Osteocyte (in vitro differentiated cells): Measurements from ENCODE around the gene SIN3B. TPM values are rescaled to one million over a fixed set of nuclear protein-coding genes. Genes with fewer than 3 reads are reported as not detected.

ENCODE experiments used
- DNase-seq: peaks from one replicate; pipeline ENCODE4 v3.0.0; 2021; ENCODE audit warnings: mixed read lengths; ENCODE audit not compliant: unreplicated experiment; ENCODE audit errors: extremely low spot score
- H3K27ac Mint-ChIP-seq: one replicate; pipeline ENCODE4 v1.8.0; 2021; ENCODE audit warnings: mild to moderate bottlenecking, mixed read lengths; ENCODE audit not compliant: unreplicated experiment
- H3K27me3 Mint-ChIP-seq: one replicate; pipeline ENCODE4 v1.8.0; 2021; ENCODE audit warnings: mixed read lengths; ENCODE audit not compliant: unreplicated experiment
- H3K36me3 Mint-ChIP-seq: one replicate; pipeline ENCODE4 v1.8.0; 2021; ENCODE audit warnings: mixed read lengths; ENCODE audit not compliant: unreplicated experiment
- H3K4me1 Mint-ChIP-seq: one replicate; pipeline ENCODE4 v1.8.0; 2021; ENCODE audit warnings: mixed read lengths; ENCODE audit not compliant: unreplicated experiment
- H3K4me3 Mint-ChIP-seq: one replicate; pipeline ENCODE4 v1.8.0; 2021; ENCODE audit warnings: mild to moderate bottlenecking, moderate library complexity, mixed read lengths; ENCODE audit not compliant: unreplicated experiment
- H3K9me3 Mint-ChIP-seq: one replicate; pipeline ENCODE4 v1.8.0; 2021; ENCODE audit warnings: mixed read lengths; ENCODE audit not compliant: unreplicated experiment
- CTCF ChIP-seq: fragments of 200-600 bp; sonication (generic); IDR thresholded peaks from 2 replicates; pipeline ENCODE4 v1.5.0; 2021; ENCODE audit warnings: antibody characterized with exemption, mild to moderate bottlenecking, moderate library complexity
- total RNA-seq: library from RNA; stranded (reverse); gene quantifications from 2 replicates; pipeline ENCODE4 v1.2.1, GENCODE V29; 2021

The SIN3B gene
- total RNA-seq, 1 donor from 2014 or later, result 80.0 TPM

DNA sequence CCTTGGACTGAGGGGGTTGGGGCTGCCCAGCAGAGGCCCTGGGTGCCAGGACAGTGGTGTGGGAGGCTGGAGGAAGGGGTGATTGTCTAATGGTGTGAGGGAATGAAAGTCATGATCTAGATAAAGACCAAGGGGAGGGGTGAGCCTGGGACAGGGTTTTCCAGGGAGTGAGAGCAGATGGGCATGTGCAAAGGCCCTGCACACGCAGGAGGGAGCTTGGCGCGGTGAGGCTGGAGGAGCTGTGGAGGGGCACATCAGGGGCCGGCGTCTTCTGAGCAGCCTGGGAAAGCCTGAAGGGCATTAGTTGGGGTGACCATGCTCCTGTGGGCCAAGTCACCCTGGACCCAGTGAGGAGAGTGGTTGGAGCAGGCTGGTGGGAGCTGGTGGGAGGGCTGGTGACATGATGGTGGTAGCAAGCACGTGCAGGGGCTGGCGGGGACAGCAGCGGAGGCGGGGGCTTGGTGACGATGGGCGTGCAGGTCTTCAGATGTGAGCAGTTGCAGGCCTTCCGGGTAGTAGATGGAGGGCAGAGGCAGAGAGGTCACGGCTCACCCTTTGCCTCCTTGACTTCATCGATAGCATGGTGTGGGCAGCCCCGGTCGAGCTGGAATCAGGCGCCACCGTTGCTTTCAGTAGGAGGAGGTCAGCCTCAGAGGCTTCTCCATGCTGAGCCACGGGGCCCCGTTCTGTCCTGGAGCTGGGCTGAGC is 39.4 kb downstream of the SIN3B start:
- Mint-ChIP-seq H3K4me3 (no peak overlapping the region), H3K9me3 (no peaks in the 10 kb centered on the region), H3K4me1 (peaks cover 1% of the 10 kb centered on the region), H3K27me3 (no peaks in the 10 kb centered on the region), H3K27ac (no peak overlapping the region), H3K36me3 (peaks cover 39% of the 10 kb centered on the region)
- DNase-seq, result no peak
- no peak for TF ChIP-seq CTCF

DNA sequence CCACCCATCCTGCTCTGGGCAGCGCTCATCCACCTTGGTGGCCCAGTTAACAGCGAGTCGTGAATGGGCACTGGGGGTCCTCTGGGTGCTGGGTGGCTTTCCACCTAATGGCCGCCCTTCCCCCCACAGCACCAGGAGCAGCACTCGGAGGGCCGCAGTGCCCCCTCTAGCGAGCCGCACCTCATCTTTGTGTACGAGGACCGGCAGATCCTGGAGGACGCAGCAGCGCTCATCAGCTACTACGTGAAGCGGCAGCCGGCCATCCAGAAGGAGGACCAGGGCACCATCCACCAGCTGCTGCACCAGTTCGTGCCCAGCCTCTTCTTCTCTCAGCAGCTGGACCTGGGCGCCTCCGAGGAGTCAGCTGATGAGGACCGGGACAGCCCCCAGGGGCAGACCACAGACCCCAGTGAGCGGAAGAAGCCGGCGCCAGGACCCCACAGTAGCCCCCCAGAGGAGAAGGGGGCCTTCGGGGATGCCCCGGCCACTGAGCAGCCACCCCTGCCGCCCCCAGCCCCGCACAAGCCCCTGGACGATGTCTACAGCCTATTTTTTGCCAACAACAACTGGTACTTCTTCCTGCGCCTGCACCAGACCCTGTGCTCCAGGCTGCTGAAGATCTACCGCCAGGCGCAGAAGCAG is 40.3 kb downstream of the SIN3B start:
- peaks cover 4% of the 10 kb centered on the region for H3K4me1 Mint-ChIP-seq
- no peak for DNase-seq
- H3K9me3 Mint-ChIP-seq, result no peaks in the 10 kb centered on the region
- peaks cover 45% of the 10 kb centered on the region for H3K36me3 Mint-ChIP-seq
- H3K27ac Mint-ChIP-seq, result no peak overlapping the region
- H3K4me3 Mint-ChIP-seq, result no peak overlapping the region
- TF ChIP-seq CTCF, result no peak
- no peaks in the 10 kb centered on the region for H3K27me3 Mint-ChIP-seq

DNA sequence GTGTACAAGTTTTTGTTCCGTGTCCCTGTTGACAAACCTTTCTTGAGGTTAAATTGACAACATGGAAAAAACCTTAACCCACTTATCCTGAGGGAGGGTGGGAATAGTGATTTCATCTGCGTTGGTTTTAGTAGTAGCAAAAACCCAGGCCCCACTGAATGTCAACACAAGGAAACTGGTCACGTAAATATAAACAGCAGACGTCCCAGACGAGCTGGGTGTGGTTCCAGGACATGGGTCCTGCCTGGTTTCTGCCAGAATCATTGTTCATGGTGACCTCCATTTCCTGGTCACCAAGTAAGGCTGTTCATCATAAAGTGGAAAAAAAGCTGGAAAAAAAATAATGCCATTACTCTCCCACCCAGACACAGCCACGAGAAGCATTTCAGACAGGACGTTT is 42.7 kb downstream of the SIN3B start:
- H3K4me3 Mint-ChIP-seq, result no peak overlapping the region
- DNase-seq, result no peak
- H3K9me3 Mint-ChIP-seq, result no peaks in the 10 kb centered on the region
- no peaks in the 10 kb centered on the region for H3K27me3 Mint-ChIP-seq
- peaks cover 6% of the 10 kb centered on the region for H3K4me1 Mint-ChIP-seq
- no peak for TF ChIP-seq CTCF
- peaks cover 45% of the 10 kb centered on the region for H3K36me3 Mint-ChIP-seq
- no peak overlapping the region for H3K27ac Mint-ChIP-seq

DNA sequence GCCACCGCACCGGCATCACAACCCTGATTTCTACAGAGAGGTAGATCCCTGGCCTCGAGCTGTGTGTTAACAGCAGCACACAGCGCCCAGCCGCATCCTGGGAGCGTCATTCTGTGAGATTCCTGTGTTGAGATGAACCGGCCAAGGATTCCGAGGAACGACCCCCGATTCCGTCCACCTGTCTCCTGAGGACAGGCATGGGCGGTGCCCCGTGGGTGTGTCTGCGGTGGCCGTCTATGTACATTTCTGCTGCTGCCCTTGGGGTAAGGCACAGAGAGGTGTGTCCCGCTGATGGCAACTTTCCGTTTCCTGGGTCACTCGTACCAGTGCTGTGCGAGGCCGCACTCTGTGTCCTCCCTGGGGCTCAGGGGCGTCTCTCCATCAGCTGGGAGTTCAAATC is 43.5 kb downstream of the SIN3B start:
- Mint-ChIP-seq H3K36me3 (peaks cover 47% of the 10 kb centered on the region), H3K4me1 (peaks cover 6% of the 10 kb centered on the region), H3K27me3 (no peaks in the 10 kb centered on the region), H3K9me3 (no peaks in the 10 kb centered on the region), H3K27ac (no peak overlapping the region), H3K4me3 (no peak overlapping the region)
- no peak for DNase-seq
- no peak for TF ChIP-seq CTCF

DNA sequence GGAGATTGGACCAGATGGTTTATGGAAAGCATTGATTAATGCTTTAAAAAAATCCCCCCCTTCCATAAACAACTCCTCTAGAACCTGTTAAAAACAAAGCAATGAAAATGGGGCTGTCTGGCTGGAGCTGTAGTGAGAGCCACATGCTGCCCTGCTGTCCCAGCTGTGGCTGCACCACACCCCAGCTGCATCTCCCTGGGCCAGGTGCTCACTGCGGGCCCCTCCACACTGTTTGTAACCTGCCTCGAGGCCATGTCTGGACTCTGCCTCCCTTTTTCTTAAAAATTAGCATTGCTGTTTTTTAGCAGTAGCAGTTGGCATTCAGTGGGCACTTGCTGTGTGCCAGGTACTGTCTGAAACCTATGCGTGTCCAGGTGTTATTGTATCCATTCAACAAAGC is 44.4 kb downstream of the SIN3B start:
- H3K9me3 Mint-ChIP-seq, result no peaks in the 10 kb centered on the region
- H3K27ac Mint-ChIP-seq, result peak overlapping the region; percentile 89
- peaks cover 40% of the 10 kb centered on the region for H3K36me3 Mint-ChIP-seq
- H3K4me3 Mint-ChIP-seq, result no peak overlapping the region
- no peak for TF ChIP-seq CTCF
- H3K4me1 Mint-ChIP-seq, result peaks cover 6% of the 10 kb centered on the region
- no peaks in the 10 kb centered on the region for H3K27me3 Mint-ChIP-seq
- DNase-seq, result no peak
